GM18873 (cell line): ENCODE data around the gene OCIAD1.
"Not testable (repeated sequence)": the region's sequence is repeated elsewhere in the genome, so short reads cannot be mapped to it uniquely, and the experiment has no call there.

Source experiments
- ATAC-seq: cut with Tn5 transposase; IDR thresholded peaks from one replicate; pipeline ENCODE4 v1.9.1; 2021; ENCODE audit warnings: mild to moderate bottlenecking, moderate library complexity, moderate number of reproducible peaks; ENCODE audit not compliant: unreplicated experiment, low FRiP score

The OCIAD1 gene

GRCh38 chr4:48816297-48816696 is 14.6 kb upstream of the OCIAD1 start:
- not testable (repeated sequence) for ATAC-seq

- ATAC-seq: no peak
Measured at GRCh38 chr4:48816971-48817370, 13.9 kb upstream of the OCIAD1 start.

GRCh38 chr4:48821431-48821830 is 9.5 kb upstream of the OCIAD1 start:
- ATAC-seq: not testable (repeated sequence)

- no peak for ATAC-seq
Measured at GRCh38 chr4:48827622-48828021, 3.3 kb upstream of the OCIAD1 start.

- ATAC-seq: no peak
Measured at GRCh38 chr4:48831532-48832030, 693 bp downstream of the OCIAD1 start.

- ATAC-seq: no peak
Measured at GRCh38 chr4:48832571-48832970, 1.7 kb downstream of the OCIAD1 start.

- no peak for ATAC-seq
Measured at GRCh38 chr4:48836658-48837057, 5.8 kb downstream of the OCIAD1 start.

GRCh38 chr4:48841045-48841827 is 10.3 kb downstream of the OCIAD1 start:
- ATAC-seq: no peak

- ATAC-seq: no peak
Measured at GRCh38 chr4:48844843-48845242, 14.0 kb downstream of the OCIAD1 start.

- not testable (repeated sequence) for ATAC-seq
Measured at GRCh38 chr4:48848799-48849198, 17.9 kb downstream of the OCIAD1 start.

- no peak for ATAC-seq
Measured at GRCh38 chr4:48851651-48852050, 20.8 kb downstream of the OCIAD1 start.

GRCh38 chr4:48853604-48854394 is 22.9 kb downstream of the OCIAD1 start:
- no peak for ATAC-seq

GRCh38 chr4:48854395-48854683 is 23.5 kb downstream of the OCIAD1 start:
- no peak for ATAC-seq

- no peak for ATAC-seq
Measured at GRCh38 chr4:48854982-48855381, 24.1 kb downstream of the OCIAD1 start.

GRCh38 chr4:48858130-48858529 is 27.2 kb downstream of the OCIAD1 start:
- no peak for ATAC-seq

GRCh38 chr4:48862038-48862437 is 31.1 kb downstream of the OCIAD1 start:
- ATAC-seq: no peak

GRCh38 chr4:48862661-48863060 is 31.8 kb downstream of the OCIAD1 start:
- ATAC-seq: no peak

GRCh38 chr4:48863728-48864127 is 32.8 kb downstream of the OCIAD1 start:
- ATAC-seq: no peak

GRCh38 chr4:48864696-48865095 is 33.8 kb downstream of the OCIAD1 start:
- not testable (repeated sequence) for ATAC-seq

- no peak for ATAC-seq
Measured at GRCh38 chr4:48877827-48878535, 47.1 kb downstream of the OCIAD1 start.
